ENCODE measurements around the gene GRK1.

Gene GRK1

GRCh38 chr13:113756441-113757097 lies 89.5 kb downstream of the GRK1 start:
- DNase-seq (ENCODE audit: low read depth in 1 of 2, low spot score in 1 of 2): no peak

GRCh38 chr13:113758651-113759524 lies 91.9 kb downstream of the GRK1 start, which contains the start of gene TMEM255B:
TMEM255B (plus strand) TSS chr13:113759226; CDS start chr13:113759270, 44 bp downstream.
- DNase-seq (ENCODE audit: low read depth in 1 of 2, low spot score in 1 of 2): peak; percentile 57 to 62

- no peak for DNase-seq (ENCODE audit: low read depth in 1 of 2, low spot score in 1 of 2)
Observed at GRCh38 chr13:113759525-113760137, 92.6 kb downstream of the GRK1 start.

GRCh38 chr13:113761136-113761535 lies 94.1 kb downstream of the GRK1 start:
- no peak for DNase-seq (ENCODE audit: low read depth in 1 of 2, low spot score in 1 of 2)

GRCh38 chr13:113762075-113762474 lies 95.1 kb downstream of the GRK1 start:
- DNase-seq (ENCODE audit: low read depth in 1 of 2, low spot score in 1 of 2): no peak

GRCh38 chr13:113762538-113762937 lies 95.5 kb downstream of the GRK1 start:
- DNase-seq (ENCODE audit: low read depth in 1 of 2, low spot score in 1 of 2): no peak

GRCh38 chr13:113763254-113763653 lies 96.2 kb downstream of the GRK1 start:
- DNase-seq (ENCODE audit: low read depth in 1 of 2, low spot score in 1 of 2): no peak

- DNase-seq (ENCODE audit: low read depth in 1 of 2, low spot score in 1 of 2): no peak
Observed at GRCh38 chr13:113763961-113764792, 97.2 kb downstream of the GRK1 start.

GRCh38 chr13:113764793-113765563 lies 98.0 kb downstream of the GRK1 start:
- no peak for DNase-seq (ENCODE audit: low read depth in 1 of 2, low spot score in 1 of 2)

GRCh38 chr13:113765564-113765910 lies 98.5 kb downstream of the GRK1 start:
- DNase-seq (ENCODE audit: low read depth in 1 of 2, low spot score in 1 of 2): no peak

- DNase-seq (ENCODE audit: low read depth in 1 of 2, low spot score in 1 of 2): no peak
Observed at GRCh38 chr13:113766035-113766800, 99.2 kb downstream of the GRK1 start.

GRCh38 chr13:113767366-113767765 lies 100.3 kb downstream of the GRK1 start:
- DNase-seq (ENCODE audit: low read depth in 1 of 2, low spot score in 1 of 2): no peak

- no peak for DNase-seq (ENCODE audit: low read depth in 1 of 2, low spot score in 1 of 2)
Observed at GRCh38 chr13:113768018-113768905, 101.2 kb downstream of the GRK1 start.

- no peak for DNase-seq (ENCODE audit: low read depth in 1 of 2, low spot score in 1 of 2)
Observed at GRCh38 chr13:113769106-113769505, 102.1 kb downstream of the GRK1 start.

- DNase-seq (ENCODE audit: low read depth in 1 of 2, low spot score in 1 of 2): no peak
Observed at GRCh38 chr13:113769881-113770280, 102.9 kb downstream of the GRK1 start.

- DNase-seq (ENCODE audit: low read depth in 1 of 2, low spot score in 1 of 2): no peak
Observed at GRCh38 chr13:113770441-113770840, 103.4 kb downstream of the GRK1 start.

- no peak for DNase-seq (ENCODE audit: low read depth in 1 of 2, low spot score in 1 of 2)
Observed at GRCh38 chr13:113770937-113771336, 103.9 kb downstream of the GRK1 start.

- no peak for DNase-seq (ENCODE audit: low read depth in 1 of 2, low spot score in 1 of 2)
Observed at GRCh38 chr13:113771709-113772331, 104.8 kb downstream of the GRK1 start.

Data from activated CD4-positive, alpha-beta T cell treated with anti-CD3 and anti-CD28 coated beads, Interleukin-2, amount 50 U/mL, for 24 hours (primary cell).